NCI-H1436 (cell line): ENCODE results near the gene TSPYL2.

Source experiments
- DNase-seq: peaks from one replicate; lab custom pipeline; 2025; lab: John Stamatoyannopoulos, UW

Gene TSPYL2

GRCh38 chrX:53081925-53082772 is at the start of gene TSPYL2:
Gene TSPYL2 (plus strand): TSS chrX:53082367. CDS start chrX:53082499, 132 bp downstream.
- DNase-seq: peak; percentile 97

- DNase-seq: no peak
Measured at GRCh38 chrX:53036149-53036548, 46.0 kb upstream of the TSPYL2 start.

- DNase-seq: no peak
Measured at GRCh38 chrX:53039236-53039635, 42.9 kb upstream of the TSPYL2 start.

DNA sequence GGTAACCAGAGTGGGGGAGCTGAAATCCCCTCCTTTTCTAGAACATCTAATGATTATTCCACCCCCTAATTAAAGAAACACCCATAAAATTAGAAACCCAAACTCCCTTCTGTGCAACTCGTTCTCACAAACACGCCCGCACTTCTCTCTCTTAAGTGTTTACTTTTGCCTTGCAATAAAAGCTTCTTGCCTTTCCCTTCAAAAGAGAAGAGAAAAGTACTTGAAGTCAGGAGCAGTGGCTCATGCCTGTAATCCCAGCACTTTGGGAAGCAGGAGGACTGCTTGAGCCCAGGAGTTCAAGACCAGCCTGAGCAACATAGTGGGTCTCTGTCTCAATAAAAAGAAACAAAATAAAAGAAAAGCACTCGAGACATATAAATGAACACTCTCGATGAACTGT is 37.2 kb upstream of the TSPYL2 start:
- DNase-seq: peak; percentile 1

DNA sequence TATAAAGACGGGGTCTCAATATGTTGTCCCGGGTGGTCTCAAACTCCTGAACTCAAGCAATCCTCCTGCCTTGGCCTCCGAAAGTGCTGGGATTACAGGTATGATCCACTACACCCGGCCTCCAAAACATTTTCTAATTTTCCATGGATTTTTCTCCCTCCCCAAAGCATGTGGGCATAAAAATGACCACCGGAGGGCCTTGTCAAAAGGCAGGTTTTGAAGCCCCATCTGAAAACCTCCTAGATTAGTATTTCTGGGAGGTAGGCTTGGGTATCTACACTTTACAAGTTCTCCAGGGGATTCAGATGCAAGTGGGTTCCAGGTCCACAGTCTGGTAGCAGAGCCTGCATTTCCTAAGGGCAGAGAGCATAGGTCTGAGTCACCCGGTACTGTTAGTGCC is 34.9 kb upstream of the TSPYL2 start:
- peak; percentile 1 for DNase-seq

GRCh38 chrX:53048169-53049126 is 33.7 kb upstream of the TSPYL2 start, which contains the start of gene GPR173:
Gene GPR173 (plus strand): TSS chrX:53048789. CDS start chrX:53076622, 27,833 bp downstream.
- peak; percentile 58 for DNase-seq

- DNase-seq: no peak
Measured at GRCh38 chrX:53049127-53049517, 33.0 kb upstream of the TSPYL2 start.

GRCh38 chrX:53050841-53051240 is 31.3 kb upstream of the TSPYL2 start:
- DNase-seq: no peak

DNA sequence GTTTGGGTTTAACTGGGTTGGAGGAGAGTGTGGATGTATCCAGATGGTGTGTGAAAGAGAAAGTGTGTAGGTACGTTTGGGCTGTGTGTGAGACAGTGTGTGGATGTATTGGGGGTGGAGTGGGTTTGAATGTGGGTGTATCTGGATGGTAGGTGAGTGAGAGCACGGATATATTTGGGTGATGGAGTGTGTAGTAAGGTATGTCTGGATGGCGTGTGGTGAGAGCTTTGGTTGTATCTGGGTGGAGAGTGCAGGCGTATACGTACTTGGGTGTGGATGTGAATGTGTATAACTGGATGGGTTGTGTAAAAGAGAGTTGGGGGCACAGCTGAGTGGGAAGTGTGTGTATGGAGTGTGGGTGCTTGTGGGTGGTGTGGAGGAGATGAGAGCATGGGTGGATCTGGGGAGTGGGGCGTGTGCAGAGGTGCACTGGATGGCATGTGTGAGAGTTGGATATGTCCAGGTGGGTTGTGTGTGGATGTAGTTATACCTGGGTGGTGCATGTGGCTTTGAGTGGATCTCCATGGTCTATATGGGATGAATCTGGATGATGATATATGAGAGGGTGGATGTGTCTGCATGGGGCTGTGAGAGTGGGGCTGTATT is 26.8 kb upstream of the TSPYL2 start:
- DNase-seq: no peak

GRCh38 chrX:53056292-53056691 is 25.9 kb upstream of the TSPYL2 start:
- DNase-seq: no peak

GRCh38 chrX:53065104-53065503 is 17.1 kb upstream of the TSPYL2 start:
- no peak for DNase-seq

DNA sequence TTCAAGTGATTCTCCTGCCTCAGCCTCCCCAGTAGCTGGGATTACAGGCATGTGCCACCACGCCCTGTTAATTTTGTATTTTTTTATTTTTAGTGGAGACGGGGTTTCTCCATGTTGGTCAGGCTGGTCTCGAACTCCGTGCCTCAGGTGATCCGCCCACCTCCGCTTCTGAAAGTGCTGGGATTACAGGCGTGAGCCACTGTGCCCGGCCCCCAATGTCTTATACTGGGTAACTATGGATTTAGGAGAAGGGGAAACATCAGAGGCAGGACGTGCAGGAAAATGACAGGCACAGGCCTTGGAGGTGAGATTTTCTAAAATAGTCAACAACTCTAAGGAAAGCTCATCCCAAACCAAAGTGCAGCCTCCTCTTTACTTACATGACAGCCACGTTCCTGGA is 11.1 kb upstream of the TSPYL2 start:
- no peak for DNase-seq

DNA sequence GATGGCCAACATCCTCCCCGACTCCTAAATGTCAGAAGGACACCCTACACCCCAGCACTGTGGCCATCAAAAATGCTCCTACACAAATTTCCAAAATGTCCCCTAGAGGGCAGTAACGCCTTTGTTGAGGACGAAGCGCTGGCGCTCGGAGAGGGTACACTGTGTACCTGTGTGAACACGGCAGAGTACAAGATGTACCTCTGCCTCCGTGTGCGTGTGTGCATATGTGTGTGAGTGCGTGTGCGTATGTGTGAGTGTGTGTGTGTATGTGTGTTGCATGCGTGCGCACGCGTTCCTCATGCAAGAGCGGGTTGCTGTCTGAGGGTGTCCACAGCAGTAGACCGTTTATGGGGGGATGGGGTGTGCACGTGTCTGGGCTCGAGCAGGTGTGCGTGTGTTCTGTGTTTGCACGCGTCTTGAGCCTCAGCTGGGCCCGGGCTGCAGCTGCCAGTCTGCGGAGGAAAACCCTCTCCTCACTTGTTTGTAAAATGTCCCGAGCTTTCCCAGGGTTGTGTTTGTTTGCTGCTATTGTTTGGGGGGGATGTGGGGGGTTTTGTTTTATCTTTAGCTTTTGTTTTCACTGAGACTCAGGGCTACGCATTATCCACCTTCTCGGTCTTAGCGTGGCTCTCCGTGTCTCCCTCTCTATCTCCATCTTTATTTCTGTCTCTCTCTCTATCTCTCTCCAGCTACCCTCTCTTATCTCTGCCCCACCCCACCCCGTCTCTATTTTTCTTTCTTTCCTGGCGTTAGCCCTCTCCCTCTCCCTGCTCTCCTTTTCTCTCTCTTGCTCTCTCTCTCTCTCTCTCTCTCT is 10.4 kb upstream of the TSPYL2 start:
- peak; percentile 78 for DNase-seq

DNA sequence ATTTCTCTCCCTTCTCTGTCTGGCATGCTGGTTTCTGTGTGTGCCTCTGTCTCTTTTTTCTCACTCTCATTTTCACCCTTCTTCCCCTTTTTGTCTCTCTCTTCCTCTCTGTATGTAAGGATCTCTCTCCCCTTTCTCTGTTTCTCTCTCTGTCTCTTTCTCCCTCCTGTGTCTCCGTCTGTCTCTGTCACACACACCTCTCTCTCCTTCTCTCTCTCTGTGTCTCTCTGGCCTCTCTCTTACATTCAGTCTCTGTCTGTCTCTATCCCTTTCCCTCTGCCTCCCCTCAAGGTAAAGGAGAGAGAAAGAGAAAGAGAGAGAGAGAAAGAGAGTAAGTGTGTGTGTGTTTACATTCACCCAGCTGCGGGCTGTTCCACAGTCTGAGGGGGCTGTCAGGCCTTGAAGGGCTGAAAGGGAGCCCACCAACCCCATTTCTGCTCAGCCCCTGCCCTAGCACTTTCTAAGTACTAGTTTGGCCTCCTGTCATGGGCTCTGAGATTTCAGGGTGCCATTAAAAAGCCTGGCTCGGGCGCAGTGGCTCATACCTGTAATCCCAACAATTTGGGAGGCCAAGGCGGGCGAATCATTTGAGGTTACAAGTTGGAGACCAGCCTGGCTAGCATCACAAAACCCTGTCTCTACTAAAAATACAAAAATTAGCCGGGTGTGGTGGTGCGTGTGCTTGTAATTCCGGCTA is 9.6 kb upstream of the TSPYL2 start:
- no peak for DNase-seq

GRCh38 chrX:53073115-53073586 is 9.0 kb upstream of the TSPYL2 start:
- peak; percentile 25 for DNase-seq

DNA sequence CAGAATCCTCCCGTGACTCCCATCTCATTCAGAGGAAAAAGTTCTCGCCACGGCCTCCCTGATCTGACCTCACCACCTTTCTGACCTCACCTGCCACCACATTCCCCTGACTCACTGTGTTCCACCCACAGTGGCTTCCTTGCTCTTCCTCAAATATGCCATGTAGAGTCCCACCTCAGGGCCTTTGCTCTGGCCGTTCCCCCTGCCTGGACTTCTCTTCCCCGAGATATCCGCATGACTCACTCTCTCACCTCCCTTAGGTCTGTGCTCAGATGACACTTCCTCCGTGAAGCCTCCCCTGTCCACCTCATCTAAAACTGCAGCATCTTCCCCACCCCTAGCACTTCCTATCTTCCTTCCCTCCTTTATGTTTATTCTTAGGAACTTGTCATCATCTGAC is 7.2 kb upstream of the TSPYL2 start:
- DNase-seq: no peak

GRCh38 chrX:53076671-53077070 is 5.5 kb upstream of the TSPYL2 start:
- DNase-seq: no peak

GRCh38 chrX:53077207-53078197 is 4.7 kb upstream of the TSPYL2 start:
- no peak for DNase-seq

DNA sequence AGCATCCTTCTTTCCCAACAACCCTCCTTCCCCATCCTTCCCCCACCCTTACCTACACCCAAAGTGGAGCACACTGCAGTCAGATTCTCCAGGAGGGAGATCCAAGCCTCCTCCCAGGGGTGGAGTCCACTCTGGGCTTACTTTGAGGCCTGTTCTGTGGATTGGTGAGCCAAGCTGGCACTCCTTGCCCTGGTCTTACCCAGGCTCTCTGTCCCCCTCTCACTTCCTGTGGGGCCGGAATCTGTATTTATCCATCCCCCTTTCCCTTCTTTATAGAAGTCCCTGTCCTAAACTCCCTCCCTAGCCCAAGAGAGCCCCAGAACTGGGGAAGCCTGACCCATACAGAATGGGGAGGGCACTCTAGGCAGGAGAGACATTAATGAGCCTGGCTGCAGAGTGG is 3.2 kb upstream of the TSPYL2 start:
- DNase-seq: no peak
